Stimulated activated CD4-positive, alpha-beta T cell treated with anti-CD3 and anti-CD28 coated beads, Interleukin-12 subunit alpha, Interleukin-12 subunit beta, amount 100 ng/mL, for 4 hours (primary cell): ENCODE measurements around the gene COPE.
"Not testable (repeated sequence)": the region's sequence is repeated elsewhere in the genome, so short reads cannot be mapped to it uniquely, and the experiment has no call there.

Source experiments
- DNase-seq: peaks from one replicate; pipeline ENCODE4 v3.0.0-alpha.2; 2020

Gene COPE

GRCh38 chr19:18906605-18907519 is 12.3 kb downstream of the COPE start:
- no peak for DNase-seq

GRCh38 chr19:18905513-18906236 is 13.5 kb downstream of the COPE start:
- no peak for DNase-seq

- DNase-seq = no peak
Measured at GRCh38 chr19:18905058-18905456, 14.1 kb downstream of the COPE start.

- DNase-seq = no peak
Measured at GRCh38 chr19:18904334-18905057, 14.7 kb downstream of the COPE start.

GRCh38 chr19:18903156-18904037 is 15.8 kb downstream of the COPE start:
- DNase-seq = no peak

GRCh38 chr19:18902519-18902918 is 16.7 kb downstream of the COPE start:
- DNase-seq = not testable (repeated sequence)

GRCh38 chr19:18901491-18901890 is 17.7 kb downstream of the COPE start:
- DNase-seq = no peak

GRCh38 chr19:18900700-18901481 is 18.3 kb downstream of the COPE start:
- DNase-seq = no peak

GRCh38 chr19:18899624-18900560 is 19.3 kb downstream of the COPE start:
- DNase-seq = no peak

GRCh38 chr19:18898607-18899408 is 20.4 kb downstream of the COPE start:
- DNase-seq = no peak

GRCh38 chr19:18898081-18898606 is 21.0 kb downstream of the COPE start:
- DNase-seq = no peak

- no peak for DNase-seq
Measured at GRCh38 chr19:18897094-18898029, 21.8 kb downstream of the COPE start.

GRCh38 chr19:18896421-18896841 is 22.8 kb downstream of the COPE start:
- DNase-seq = no peak

- no peak for DNase-seq
Measured at GRCh38 chr19:18895824-18896341, 23.3 kb downstream of the COPE start, which contains the start of gene CERS1. Gene CERS1 (minus strand): TSS chr19:18896158. CDS start chr19:18896072, 86 bp downstream.

GRCh38 chr19:18895038-18895823 is 24.0 kb downstream of the COPE start:
- DNase-seq = no peak

- no peak for DNase-seq
Measured at GRCh38 chr19:18894254-18895037, 24.7 kb downstream of the COPE start.
